GM18907 (cell line): ENCODE results near the gene CXADR.
"Not testable (repeated sequence)": the region's sequence is repeated elsewhere in the genome, so short reads cannot be mapped to it uniquely, and the experiment has no call there.

Experiments
- ATAC-seq: cut with Tn5 transposase; IDR thresholded peaks from one replicate; pipeline ENCODE4 v1.9.1; 2021; ENCODE audit warnings: mild to moderate bottlenecking, moderate library complexity; ENCODE audit not compliant: unreplicated experiment

CXADR gene

DNA sequence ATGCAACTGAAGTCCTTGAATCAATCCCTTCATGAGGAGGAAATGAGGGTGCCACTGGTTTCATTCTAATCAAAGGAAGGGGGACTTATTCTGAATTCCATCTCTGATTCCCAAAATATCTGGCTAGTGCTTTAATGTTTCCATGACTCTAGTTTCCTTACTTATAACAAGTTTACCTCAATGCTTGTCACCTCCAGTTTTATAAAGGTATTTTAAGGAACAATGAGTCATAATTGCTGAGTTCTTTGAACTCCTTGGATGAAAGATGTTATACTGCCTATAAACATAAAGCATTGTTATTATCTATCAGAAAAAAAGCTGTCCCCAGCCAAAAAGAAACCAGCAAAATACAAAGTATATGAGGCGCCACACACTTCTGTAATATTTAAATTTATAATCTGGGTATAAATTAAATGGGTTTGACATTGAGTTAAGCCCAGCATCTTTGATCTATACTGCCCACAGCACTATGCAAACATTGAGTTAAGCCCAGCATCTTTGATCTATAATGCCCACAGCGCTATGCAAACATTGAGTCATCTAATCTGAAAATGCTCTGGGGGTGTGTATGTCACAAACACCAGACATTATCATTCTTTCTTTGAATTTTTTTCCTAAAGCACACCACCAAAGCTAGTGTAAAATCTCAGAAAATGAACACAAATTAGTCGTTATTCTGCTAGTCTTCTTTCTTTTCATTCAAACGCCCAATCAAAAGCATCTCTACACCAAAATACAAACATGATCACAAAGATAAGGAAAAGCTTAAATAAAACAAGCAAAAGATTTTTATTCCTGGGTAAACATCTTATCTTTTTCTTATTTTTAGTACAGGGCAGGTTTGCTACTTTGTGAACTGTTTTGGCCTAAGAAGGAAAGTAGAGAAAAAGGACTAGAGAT, 11.5 kb upstream of the CXADR start:
- no peak for ATAC-seq

DNA sequence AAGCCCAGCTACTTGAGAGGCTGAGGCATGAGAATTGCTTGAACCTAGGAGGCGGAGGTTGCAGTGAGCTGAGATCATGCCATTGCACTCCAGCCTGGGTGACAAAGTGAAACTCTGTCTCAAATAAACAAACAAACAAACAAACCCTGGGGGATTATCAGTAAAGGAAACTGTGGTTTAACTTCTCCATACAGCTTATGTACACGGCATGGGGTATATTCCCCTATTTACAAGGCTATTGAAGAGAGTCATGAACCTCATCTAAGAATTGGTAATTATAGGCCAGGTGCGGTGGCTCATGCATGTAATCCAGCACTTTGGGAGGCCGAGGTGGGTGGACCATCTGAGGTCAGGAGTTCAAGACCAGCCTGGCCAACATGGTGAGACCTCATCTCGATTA, 9.9 kb upstream of the CXADR start:
- ATAC-seq: not testable (repeated sequence)

DNA sequence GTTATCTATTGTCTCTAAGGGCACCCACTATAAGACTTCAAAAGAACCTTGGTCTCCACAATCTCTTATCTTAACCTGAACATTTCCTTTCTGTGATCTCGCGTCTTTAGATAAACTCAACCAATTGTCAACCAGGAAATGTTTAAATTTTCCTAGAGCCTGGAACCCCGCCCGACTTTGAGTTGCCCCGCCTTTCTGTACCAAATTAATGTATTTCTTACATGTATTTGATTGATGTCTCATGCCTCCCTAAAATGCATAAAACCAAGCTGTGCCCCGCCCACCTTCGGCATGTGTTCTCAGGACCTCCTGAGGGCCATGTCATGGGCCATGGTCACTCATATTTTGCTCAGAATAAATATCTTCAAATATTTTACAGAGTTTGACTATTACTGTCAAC, 5.9 kb upstream of the CXADR start:
- ATAC-seq: no peak

DNA sequence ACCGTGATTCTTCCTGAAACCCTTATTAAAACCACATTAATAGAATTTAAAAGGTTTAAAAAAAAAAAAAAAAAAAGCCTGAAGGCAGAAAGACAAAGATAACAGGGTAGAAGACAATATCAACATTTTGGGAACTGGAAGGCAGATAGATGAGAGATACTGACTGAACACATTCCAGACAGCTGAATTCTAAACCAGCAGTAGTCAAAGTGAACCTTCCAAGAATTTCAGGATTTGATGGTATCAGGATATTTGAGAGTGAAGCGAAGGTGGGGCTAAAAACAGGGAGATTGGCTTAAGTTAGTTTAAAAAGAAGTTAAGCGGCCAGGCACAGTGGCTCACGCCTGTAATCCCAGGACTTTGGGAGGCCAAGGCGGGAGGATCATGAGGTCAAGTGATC, 5.3 kb upstream of the CXADR start:
- no peak for ATAC-seq

DNA sequence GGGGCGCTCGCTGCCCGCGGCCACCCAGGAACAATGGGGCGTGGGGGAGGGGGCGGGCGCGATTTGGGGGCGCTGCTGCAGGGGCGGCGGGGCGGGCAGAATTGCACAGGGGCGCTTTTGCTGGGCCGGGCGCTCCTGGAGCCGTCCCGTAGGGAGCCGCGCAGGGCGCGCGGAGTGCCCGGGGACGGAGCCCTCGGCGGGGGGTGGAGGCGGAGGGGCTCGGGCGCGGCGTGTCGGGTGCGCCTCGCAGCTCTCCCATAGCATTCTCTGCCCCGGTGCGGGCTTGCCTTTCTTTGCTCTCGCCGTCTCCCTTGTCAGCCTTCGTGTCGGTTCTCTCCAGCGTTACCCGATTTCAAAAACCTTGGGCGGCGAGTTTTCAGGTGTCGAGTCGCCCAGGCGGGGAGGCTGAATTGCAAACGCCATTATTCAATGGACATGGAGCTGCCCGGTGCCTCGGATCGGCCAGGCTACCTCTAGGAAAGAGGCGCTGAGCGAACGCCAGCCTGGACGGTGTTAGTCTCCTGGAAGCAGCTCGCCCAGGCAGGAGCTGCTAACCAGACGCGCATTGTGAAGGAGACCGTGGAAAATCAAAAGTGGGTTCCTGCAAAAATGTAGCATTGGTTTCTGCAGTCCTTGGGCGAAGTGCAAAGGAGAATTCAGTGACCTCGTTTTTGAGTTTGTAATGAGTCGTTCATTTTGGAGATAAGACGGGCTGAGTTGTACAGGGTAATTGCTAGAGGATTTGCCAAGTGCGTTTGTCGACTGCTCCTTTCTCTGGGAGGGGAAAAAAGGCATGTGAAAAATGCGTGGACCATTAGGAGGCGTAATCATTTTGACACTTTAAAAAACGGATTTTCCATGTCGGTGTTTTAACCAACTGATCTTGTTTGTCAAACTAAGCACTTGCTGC, 626 bp downstream of the CXADR start:
- peak; percentile 48 for ATAC-seq

DNA sequence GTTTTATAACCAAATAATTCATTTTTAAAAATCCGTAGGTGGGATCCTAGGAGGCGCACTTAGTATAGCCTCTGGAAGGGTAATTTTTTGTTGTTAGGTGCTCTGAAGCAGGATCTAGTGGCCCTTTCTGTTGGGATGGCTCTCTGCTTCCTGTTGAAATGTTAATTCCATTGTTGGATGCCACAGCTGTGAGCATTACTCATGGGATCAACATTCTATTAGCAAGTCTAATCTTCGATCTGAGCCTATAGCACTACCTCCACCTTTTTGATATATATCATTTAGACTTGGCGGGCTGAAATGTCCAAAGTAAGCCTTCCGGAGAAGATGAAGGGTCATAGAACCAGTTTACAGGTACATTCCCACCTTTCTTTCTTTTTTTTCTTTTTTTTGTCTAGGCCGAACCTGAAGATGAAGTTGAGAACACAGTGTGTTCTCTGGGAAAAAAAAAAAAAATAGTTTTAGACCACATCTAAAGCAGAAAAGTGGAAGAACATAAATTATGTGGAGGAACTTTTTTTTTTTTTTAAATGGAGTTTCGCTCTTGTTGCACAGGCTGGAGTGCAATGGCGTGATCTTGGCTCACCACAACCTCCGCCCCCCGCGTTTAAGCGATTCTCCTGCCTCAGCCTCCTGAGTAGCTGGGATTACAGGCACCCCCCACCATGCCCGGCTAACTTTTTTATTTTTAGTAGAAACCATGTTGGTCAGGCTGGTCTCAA, 1.4 kb downstream of the CXADR start:
- ATAC-seq: no peak

DNA sequence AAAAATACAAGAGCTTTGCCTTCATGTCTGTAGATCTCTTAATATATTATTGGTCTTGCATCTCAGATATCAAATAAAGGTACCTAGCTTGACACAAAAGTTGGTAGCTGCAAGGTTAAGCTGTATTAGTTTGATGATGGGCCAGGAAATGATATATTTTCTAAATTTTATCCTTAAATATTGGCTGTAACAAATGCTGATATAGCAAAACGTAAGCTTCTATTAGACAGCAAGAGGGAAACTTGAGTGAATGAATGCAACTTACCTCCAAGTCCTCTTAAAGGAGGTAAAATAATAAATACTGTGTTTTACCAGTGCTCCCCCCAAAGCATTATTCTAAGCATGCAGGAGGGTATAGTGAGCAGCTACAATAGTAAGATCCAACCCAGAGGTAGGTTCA, 4.2 kb downstream of the CXADR start:
- not testable (repeated sequence) for ATAC-seq

DNA sequence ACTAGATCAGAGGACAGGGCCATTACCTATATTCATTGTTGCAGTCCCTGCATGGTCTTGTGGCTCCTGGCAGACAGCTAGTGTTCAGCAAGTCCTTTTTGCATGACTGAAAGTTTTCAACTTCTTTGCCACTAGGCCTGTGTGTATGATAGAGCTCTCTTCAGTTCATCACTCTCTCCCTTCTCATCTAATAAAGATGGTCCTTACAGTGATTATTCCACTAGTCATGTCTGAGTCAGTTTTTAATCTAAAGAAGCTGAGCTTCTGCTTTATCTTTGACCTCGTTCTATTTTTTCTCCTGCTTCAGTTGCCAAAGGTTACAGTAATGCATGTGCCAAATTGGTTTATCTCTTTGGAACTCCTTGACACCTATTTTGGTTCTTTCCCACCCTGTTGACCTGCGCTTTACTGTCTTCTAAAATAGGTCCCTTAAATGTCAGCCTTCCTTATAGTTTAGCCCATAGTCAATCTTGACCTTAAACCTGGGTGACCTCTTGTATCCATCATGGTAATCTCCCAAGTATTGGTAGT, 6.4 kb downstream of the CXADR start:
- ATAC-seq: no peak

DNA sequence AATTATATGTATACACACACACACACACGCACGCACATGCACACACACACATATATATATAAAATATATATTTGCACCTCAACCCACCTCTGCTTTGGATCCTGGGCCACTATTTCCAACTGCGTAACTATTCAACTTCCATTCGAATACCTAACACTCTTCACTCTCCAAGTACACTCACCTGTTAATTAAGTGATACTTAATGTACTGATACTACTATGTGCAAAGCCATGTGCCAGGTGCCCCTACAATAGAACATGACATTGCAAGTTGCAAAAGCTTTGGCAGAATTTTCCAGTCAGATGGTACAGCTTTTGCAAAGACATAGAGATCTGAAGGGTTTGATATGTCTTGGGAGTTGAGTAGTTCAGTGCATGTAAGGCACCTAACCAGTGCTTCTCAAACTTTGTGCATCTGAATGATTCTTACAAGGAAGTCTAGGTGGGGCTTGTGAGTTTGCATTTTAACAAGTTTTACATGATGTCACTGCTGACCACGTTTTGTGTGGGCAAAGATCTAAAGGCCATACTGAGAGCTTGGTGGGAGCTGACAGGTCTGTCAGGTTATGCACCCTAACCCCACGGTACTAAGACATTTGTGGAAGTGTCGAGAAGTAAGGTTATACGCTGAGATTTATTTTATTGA, 7.2 kb downstream of the CXADR start:
- no peak for ATAC-seq

DNA sequence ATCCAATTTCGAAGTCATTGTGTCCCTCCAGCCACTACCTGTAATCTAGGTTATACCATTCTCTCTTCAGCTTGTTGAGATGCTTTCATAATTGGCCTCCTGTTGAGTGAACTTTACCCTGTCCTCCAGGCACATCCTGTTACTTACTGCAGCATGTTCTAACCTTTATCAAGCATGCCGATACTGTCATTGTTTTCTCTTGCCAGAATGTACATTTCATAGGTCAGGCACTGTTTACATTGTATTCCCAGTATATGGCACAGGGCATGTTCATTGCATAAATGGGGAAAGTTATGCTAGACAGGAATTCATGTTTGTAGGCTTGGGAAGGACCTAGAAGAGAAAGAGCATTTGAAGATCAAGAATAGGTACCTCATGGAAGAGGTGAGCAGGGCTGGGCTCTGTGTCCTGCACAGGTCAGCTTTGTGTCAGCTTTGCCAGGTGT, 10.2 kb downstream of the CXADR start:
- ATAC-seq: no peak

DNA sequence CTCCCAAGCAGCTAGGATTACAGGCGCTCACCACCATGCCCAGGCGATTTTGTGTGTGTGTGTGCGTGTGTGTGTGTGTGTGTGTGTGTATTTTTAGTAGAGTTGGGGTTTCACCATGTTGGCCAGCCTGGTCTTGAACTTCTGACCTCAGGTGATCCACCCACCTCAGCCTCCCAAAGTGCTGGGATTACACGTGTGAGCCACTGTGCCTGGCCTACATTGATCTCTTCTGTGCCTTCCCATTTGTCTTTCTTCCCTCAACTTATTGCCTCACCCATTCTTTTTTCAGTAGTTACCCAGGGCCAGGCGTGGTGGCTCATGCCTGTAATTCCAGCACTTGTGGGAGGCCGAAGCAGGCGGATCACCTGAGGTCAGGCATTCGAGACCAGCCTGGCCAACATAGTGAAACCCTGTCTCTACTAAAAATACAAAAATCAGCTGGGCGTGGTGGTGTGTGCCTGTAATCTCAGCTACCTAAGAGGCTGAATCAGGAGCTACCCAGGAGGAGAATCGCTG, 11.2 kb downstream of the CXADR start:
- not testable (repeated sequence) for ATAC-seq

DNA sequence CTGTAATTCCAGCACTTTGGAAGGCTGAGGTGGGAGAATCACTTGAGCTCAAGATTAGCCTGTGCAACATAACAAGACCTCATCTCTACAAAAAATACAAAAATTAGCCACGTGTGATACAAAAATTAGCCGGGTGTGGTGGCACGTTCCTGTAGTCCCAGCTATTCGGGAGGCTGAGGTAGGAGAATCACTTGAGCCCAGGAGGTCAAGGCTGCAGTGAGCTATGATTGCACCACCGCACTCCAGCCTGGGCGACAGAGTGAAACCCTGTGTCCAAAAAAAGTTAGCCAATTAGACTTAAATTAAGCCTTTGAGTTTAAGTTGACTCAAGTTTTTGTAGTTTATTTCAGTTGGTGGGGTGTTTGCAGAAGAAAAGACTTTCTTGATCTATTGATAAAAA, 11.8 kb downstream of the CXADR start:
- ATAC-seq: no peak

DNA sequence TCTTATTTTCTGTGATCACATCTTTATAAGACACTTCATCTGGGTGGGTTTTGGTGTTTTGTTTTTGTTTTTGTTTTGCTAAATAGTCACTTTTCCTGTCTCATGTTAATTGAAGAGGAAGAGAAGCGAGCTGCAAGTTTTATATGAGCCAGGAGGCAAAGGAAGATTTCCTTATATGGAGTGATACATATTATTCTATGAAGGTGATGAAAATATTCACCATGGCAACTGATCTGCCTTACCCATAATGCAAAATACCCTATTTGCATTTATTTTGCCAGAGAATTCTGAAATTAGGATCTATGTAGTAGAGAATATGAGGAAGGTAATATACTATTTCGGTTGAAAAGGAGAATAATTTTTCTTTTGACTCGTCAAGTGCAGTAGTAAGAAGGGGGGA, 13.9 kb downstream of the CXADR start:
- ATAC-seq: no peak

DNA sequence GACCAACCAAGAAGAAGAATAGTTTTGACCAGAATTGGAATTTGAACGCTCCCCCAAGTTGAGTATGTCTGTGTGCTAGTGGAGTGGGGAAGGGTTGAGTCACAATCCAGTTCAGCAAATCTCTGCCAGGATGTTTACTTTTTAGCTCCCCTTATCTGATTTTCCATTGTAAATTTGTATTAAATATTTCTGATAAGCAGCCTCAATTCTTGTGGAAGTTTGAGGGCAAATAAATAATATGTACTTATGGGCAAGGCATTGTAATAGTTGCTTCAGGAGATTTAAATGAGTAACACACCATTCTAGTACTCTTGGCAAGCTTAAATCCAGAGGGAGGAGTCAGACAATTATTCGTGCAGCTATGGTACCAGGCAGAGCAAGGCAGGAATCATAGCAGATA, 14.4 kb downstream of the CXADR start:
- no peak for ATAC-seq

DNA sequence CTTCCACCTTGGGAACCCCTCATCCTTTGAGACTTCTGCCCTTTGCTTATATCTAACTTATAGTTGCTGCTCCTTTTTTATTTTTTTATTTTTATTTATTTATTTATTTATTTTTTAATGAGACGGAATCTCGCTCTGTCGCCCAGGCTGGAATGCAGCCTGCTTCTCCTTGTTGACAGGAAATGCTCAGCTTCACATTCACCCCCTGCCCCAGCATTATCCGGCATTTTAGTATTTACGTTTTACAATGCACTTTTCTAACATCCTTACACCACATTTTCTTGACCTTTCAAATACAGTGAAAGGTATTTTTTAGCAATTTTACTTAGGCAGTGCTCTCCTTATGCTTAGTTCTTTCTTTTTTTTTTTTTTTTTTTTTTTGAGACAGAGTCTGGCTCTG, 14.9 kb downstream of the CXADR start:
- no peak for ATAC-seq

DNA sequence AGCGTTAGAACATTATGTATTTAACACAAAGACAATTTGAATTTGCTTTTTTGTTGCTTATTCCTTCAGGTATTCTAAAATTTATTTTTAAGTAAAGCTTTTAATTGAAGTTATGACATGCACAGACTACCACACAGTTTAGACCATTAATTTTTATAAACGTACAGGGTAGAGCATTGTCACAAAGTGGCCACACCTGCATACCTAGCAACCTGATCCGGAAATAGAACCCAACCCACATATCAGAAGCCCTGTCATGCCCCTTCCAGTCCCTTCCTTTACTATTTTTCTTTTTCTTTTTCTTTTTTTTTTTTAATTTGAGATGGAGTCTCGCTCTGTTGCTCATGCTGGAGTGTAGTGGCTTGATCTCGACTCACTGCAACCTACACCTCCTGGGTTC, 16.8 kb downstream of the CXADR start:
- ATAC-seq: no peak

DNA sequence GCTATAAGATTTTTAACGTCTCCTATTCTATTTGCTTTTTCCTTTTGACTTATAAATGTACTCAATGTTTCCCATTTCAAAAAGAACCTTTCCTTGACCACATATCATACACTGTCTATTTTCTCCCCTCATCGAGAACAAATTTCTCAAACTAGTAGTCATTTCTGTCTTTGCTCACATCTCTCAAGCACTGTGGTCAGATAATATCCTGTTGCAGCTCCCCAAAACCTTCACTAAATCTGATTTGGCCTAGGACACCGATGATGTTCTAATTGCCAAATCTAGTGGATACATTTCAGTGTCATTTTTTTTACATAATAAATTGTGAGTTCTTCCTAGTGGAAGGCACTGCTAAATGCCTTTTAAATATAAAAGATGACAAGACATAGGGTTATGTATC, 19.4 kb downstream of the CXADR start:
- no peak for ATAC-seq

DNA sequence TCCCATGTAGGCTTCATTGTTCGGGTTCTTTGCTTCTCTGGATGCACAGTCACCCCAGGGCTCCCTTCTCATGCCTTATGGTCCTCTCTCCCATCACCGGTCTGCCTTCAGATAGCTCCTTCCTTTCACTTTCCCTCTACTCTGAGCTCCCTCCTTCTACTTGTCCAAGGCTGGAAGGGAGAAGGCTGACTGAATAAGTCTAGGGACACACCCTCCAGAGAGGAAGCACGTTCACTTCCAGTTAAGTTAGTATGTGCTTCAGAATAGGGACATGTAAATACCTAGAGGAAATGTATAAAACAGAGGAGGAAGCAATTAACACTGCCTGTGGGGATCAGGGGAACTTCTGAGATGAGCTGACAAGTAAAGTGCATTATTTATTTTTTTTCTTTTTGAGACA, 23.5 kb downstream of the CXADR start:
- no peak for ATAC-seq

DNA sequence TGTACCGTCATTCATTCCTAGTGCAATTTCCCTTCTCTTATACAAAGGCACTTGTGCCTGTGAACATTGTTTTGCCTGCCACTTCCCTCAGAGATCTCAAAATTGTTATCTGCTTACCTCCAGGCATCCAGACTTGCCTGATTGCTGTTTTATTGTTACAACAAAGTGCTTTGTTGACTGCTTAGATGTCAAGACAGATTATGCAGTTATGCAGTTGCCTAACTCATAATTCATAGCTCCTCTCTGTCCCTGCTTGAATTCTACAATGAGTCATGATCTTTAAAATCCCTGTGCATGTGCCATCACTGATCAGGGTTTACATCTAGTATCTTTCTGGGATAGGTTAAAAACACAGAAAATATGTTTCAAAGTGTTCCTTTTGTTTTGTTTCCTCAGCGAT, 24.5 kb downstream of the CXADR start:
- no peak for ATAC-seq

DNA sequence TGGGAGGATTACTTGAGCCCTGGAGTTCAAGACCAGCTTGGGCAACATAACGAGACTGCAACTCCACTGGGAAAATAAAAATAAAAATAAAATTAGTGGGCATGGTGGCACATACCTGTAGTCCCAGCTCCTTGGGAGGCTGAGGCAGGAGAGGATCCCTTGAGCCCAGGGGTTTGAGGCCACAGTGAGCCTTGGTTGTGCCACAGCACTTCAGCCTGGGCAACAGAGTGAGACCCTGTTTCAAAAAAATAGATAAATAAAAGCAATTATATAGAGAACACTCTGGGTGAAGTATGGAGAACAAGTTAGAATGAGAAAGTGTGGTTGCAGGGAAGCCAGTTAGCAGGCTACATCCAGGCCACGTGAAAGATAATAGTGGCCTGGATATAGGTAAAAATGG, 25.7 kb downstream of the CXADR start:
- ATAC-seq: no peak
